ENCODE results near the gene ITIH2.
"Not testable (repeated sequence)": the region's sequence is repeated elsewhere in the genome, so short reads cannot be mapped to it uniquely, and the experiment has no call there.

Gene ITIH2

GRCh38 chr10:7766241-7766640 is 63.1 kb downstream of the ITIH2 start:
- no peak overlapping the region for H3K9ac ChIP-seq
- H3K36me3 ChIP-seq = peaks cover 77 to 99% (median 90%) of the 10 kb centered on the region in 11 experiments
- no peak overlapping the region for H3K27ac ChIP-seq
- peaks cover 9 to 45% (median 19%) of the 10 kb centered on the region in 10 experiments for H3K4me1 ChIP-seq
- no peak for TF ChIP-seq Cebpa-rat (IDR thresholded peaks at IDR 0.05)
- no peaks in the 10 kb centered on the region for H3K27me3 ChIP-seq
- no peaks in the 10 kb centered on the region for H3K9me3 ChIP-seq (replicated peaks in 1 of 11)
- peaks cover 0 to 18% (median 0%) of the 10 kb centered on the region in 11 experiments; a peak in 2 of 22 replicates for H4K20me1 ChIP-seq
- H3K4me2 ChIP-seq = no peak overlapping the region
- H3K4me3 ChIP-seq = no peak overlapping the region

- H3K27me3 ChIP-seq = no peaks in the 10 kb centered on the region
- peaks cover 75 to 99% (median 85%) of the 10 kb centered on the region in 11 experiments for H3K36me3 ChIP-seq
- no peak for TF ChIP-seq Cebpa-rat (IDR thresholded peaks at IDR 0.05)
- no peak overlapping the region for H3K9ac ChIP-seq
- peaks cover 18 to 52% (median 29%) of the 10 kb centered on the region in 10 experiments for H3K4me1 ChIP-seq
- no peak overlapping the region for H3K4me2 ChIP-seq
- no peak overlapping the region for H3K27ac ChIP-seq
- no peaks in the 10 kb centered on the region; a peak in 1 of 22 replicates for H3K9me3 ChIP-seq (replicated peaks in 1 of 11)
- peaks cover 0 to 18% (median 0%) of the 10 kb centered on the region in 11 experiments; a peak in 2 of 22 replicates for H4K20me1 ChIP-seq
- H3K4me3 ChIP-seq = no peak overlapping the region
Measured at GRCh38 chr10:7767209-7767608, 64.1 kb downstream of the ITIH2 start.

- no peaks in the 10 kb centered on the region; a peak in 1 of 22 replicates for H3K9me3 ChIP-seq (replicated peaks in 1 of 11)
- peaks cover 0 to 18% (median 0%) of the 10 kb centered on the region in 11 experiments; a peak in 2 of 22 replicates for H4K20me1 ChIP-seq
- H3K4me2 ChIP-seq = no peak overlapping the region
- H3K27ac ChIP-seq = no peak overlapping the region
- no peak for TF ChIP-seq Cebpa-rat (IDR thresholded peaks at IDR 0.05)
- H3K9ac ChIP-seq = no peak overlapping the region
- H3K4me1 ChIP-seq = peaks cover 29 to 40% (median 34%) of the 10 kb centered on the region in 10 experiments
- peaks cover 72 to 98% (median 82%) of the 10 kb centered on the region in 11 experiments for H3K36me3 ChIP-seq
- no peaks in the 10 kb centered on the region for H3K27me3 ChIP-seq
- H3K4me3 ChIP-seq = no peak overlapping the region
Measured at GRCh38 chr10:7768417-7768816, 65.3 kb downstream of the ITIH2 start.

- no peaks in the 10 kb centered on the region; a peak in 1 of 22 replicates for H3K9me3 ChIP-seq (replicated peaks in 1 of 11)
- peak overlapping the region; percentile 8 to 85 (median 69); a peak in 20 of 22 replicates for H3K4me2 ChIP-seq
- TF ChIP-seq Cebpa-rat (IDR thresholded peaks at IDR 0.05) = no peak
- H4K20me1 ChIP-seq = peaks cover 0 to 40% (median 0%) of the 10 kb centered on the region in 11 experiments; a peak in 4 of 22 replicates
- peak overlapping the region in 10 of 11 experiments; percentile 34 to 81 (median 62); a peak in 18 of 22 replicates for H3K9ac ChIP-seq
- peak overlapping the region in 3 of 10 experiments; percentile 4 to 37 (median 15); a peak in 3 of 20 replicates for H3K4me3 ChIP-seq
- H3K36me3 ChIP-seq = peaks cover 66 to 96% (median 89%) of the 10 kb centered on the region in 11 experiments
- H3K27ac ChIP-seq = peak overlapping the region in 9 of 11 experiments; percentile 31 to 86 (median 76); a peak in 17 of 22 replicates
- H3K27me3 ChIP-seq = no peaks in the 10 kb centered on the region
- H3K4me1 ChIP-seq = peaks cover 34 to 60% (median 49%) of the 10 kb centered on the region in 10 experiments
Measured at GRCh38 chr10:7773845-7774801, 71.0 kb downstream of the ITIH2 start.

- Histone ChIP-seq H3K4me2 (no peak overlapping the region), H3K4me1 (peaks cover 20 to 45% (median 36%) of the 10 kb centered on the region in 10 experiments), H3K9me3 (replicated peaks in 1 of 11) (no peaks in the 10 kb centered on the region; a peak in 1 of 22 replicates), H3K27me3 (no peaks in the 10 kb centered on the region), H3K4me3 (no peak overlapping the region), H4K20me1 (peaks cover 0 to 57% (median 19%) of the 10 kb centered on the region in 11 experiments; a peak in 15 of 22 replicates), H3K36me3 (peaks cover 76 to 99% (median 90%) of the 10 kb centered on the region in 11 experiments), H3K9ac (no peak overlapping the region), H3K27ac (no peak overlapping the region)
- TF ChIP-seq Cebpa-rat (IDR thresholded peaks at IDR 0.05) = no peak
Measured at GRCh38 chr10:7776777-7777176, 73.7 kb downstream of the ITIH2 start.

- not testable (repeated sequence) for H3K9me3 ChIP-seq (replicated peaks in 1 of 11); H3K27ac ChIP-seq; H3K4me2 ChIP-seq; H3K9ac ChIP-seq; H3K27me3 ChIP-seq; H3K4me3 ChIP-seq
- peaks cover 69 to 86% (median 75%) of the 10 kb centered on the region in 11 experiments for H3K36me3 ChIP-seq
- peaks cover 18 to 89% (median 68%) of the 10 kb centered on the region in 11 experiments; a peak in 19 of 22 replicates for H4K20me1 ChIP-seq
- peaks cover 17 to 42% (median 24%) of the 10 kb centered on the region in 10 experiments for H3K4me1 ChIP-seq
Measured at GRCh38 chr10:7782194-7782593, 79.1 kb downstream of the ITIH2 start.

GRCh38 chr10:7786430-7786829 is 83.3 kb downstream of the ITIH2 start:
- peak overlapping the region; percentile 84 to 99 (median 91) for H3K4me2 ChIP-seq
- no peaks in the 10 kb centered on the region for H3K27me3 ChIP-seq
- H3K9me3 ChIP-seq (replicated peaks in 1 of 11) = no peaks in the 10 kb centered on the region
- H3K27ac ChIP-seq = peak overlapping the region in 8 of 11 experiments; percentile 90 to 97 (median 94); a peak in 13 of 22 replicates
- H4K20me1 ChIP-seq = peaks cover 41 to 95% (median 81%) of the 10 kb centered on the region in 11 experiments; a peak in 21 of 22 replicates
- H3K9ac ChIP-seq = peak overlapping the region; percentile 94 to 99 (median 97); a peak in 20 of 22 replicates
- TF ChIP-seq Cebpa-rat (IDR thresholded peaks at IDR 0.05) = no peak; a peak in 1 of 22 replicates
- H3K36me3 ChIP-seq = peaks cover 37 to 61% (median 43%) of the 10 kb centered on the region in 11 experiments
- peaks cover 25 to 69% (median 43%) of the 10 kb centered on the region in 10 experiments for H3K4me1 ChIP-seq
- H3K4me3 ChIP-seq = peak overlapping the region; percentile 92 to 99 (median 96)

GRCh38 chr10:7787150-7787856 is 84.2 kb downstream of the ITIH2 start:
- no peak for TF ChIP-seq Cebpa-rat (IDR thresholded peaks at IDR 0.05)
- peaks cover 50 to 95% (median 85%) of the 10 kb centered on the region in 11 experiments; a peak in 21 of 22 replicates for H4K20me1 ChIP-seq
- peak overlapping the region; percentile 84 to 99 (median 91) for H3K4me2 ChIP-seq
- no peaks in the 10 kb centered on the region for H3K27me3 ChIP-seq
- peak overlapping the region; percentile 90 to 97 (median 94) for H3K27ac ChIP-seq
- H3K4me1 ChIP-seq = peaks cover 27 to 71% (median 43%) of the 10 kb centered on the region in 10 experiments
- H3K36me3 ChIP-seq = peaks cover 33 to 61% (median 44%) of the 10 kb centered on the region in 11 experiments
- peak overlapping the region; percentile 94 to 99 (median 97) for H3K9ac ChIP-seq
- peak overlapping the region; percentile 92 to 99 (median 96) for H3K4me3 ChIP-seq
- H3K9me3 ChIP-seq (replicated peaks in 1 of 11) = no peaks in the 10 kb centered on the region
